HEK293 (cell line): ENCODE data around the gene SLC39A11.
A peak's percentile ranks its signal among the peaks of the same experiment; 100 is the strongest.

ENCODE experiments used
- CTCF ChIA-PET: fragments of 350-600 bp; formaldehyde crosslinking; extraction: SDS; loops from one replicate; lab custom pipeline; 2021; ENCODE audit warnings: antibody characterized with exemption; lab: Yijun Ruan, JAX
- POLR2A ChIA-PET: fragments of 300-600 bp; formaldehyde crosslinking; extraction: SDS; loops from one replicate; lab custom pipeline; 2020; ENCODE audit warnings: antibody characterized with exemption, inconsistent platforms; lab: Yijun Ruan, JAX
- H3K27ac ChIP-seq: fragments of 200-500 bp; sonication (Bioruptor generic); 2 replicates; pipeline ENCODE4 v1.5.1; 2014; ENCODE audit warnings: low read depth, low read length, control low read depth, inconsistent platforms; ENCODE audit errors: extremely low read depth
- H3K36me3 ChIP-seq, 2 experiments: fragments of 200-500 bp in 1 of 2; sonication (Bioruptor generic) in 1 of 2; 1 replicate in 1 of 2; 2 replicates in 1 of 2; pipeline ENCODE4 v1.5.1; 2014 to 2017; ENCODE audit warnings: inconsistent platforms in 2 of 2, low read length in 2 of 2; ENCODE audit not compliant: control insufficient read depth in 2 of 2, insufficient read depth in 1 of 2
- H3K4me1 ChIP-seq: fragments of 200-500 bp; sonication (Bioruptor generic); 2 replicates; pipeline ENCODE4 v1.5.1; 2014; ENCODE audit warnings: mild to moderate bottlenecking, low read length, inconsistent platforms; ENCODE audit not compliant: control insufficient read depth, insufficient read depth
- H3K4me3 ChIP-seq: 2 replicates; pipeline ENCODE4 v1.5.1; 2011; ENCODE audit warnings: low read depth, mild to moderate bottlenecking, control low read depth, low read length, moderate library complexity
- H3K9me3 ChIP-seq: fragments of 200-500 bp; sonication (Bioruptor generic); 2 replicates; pipeline ENCODE4 v1.5.1; 2014; ENCODE audit warnings: low read depth, low read length, inconsistent platforms; ENCODE audit not compliant: control insufficient read depth, insufficient read depth
- EGR2 ChIP-seq: fragments of 450-650 bp; formaldehyde crosslinking; IDR thresholded peaks from 2 replicates; pipeline ENCODE4 v1.5.1; 2016; ENCODE audit warnings: low read depth, missing biosample characterization, missing genetic modification characterization
- GLIS1 ChIP-seq: fragments of 450-650 bp; formaldehyde crosslinking; IDR thresholded peaks from 2 replicates; pipeline ENCODE4 v1.5.1; 2016; ENCODE audit warnings: missing biosample characterization, missing genetic modification characterization
- KLF1 ChIP-seq: fragments of 450-650 bp; formaldehyde crosslinking; IDR thresholded peaks from 2 replicates; pipeline ENCODE4 v1.5.1; 2016; ENCODE audit warnings: missing biosample characterization, missing genetic modification characterization
- SCRT2 ChIP-seq: fragments of 450-650 bp; formaldehyde crosslinking; IDR thresholded peaks from 2 replicates; pipeline ENCODE4 v1.5.1; 2016; ENCODE audit warnings: missing biosample characterization, missing genetic modification characterization
- SP3 ChIP-seq: fragments of 450-650 bp; formaldehyde crosslinking; IDR thresholded peaks from 2 replicates; pipeline ENCODE4 v1.5.1; 2016; ENCODE audit warnings: missing biosample characterization, missing genetic modification characterization
- SP7 ChIP-seq: fragments of 450-650 bp; formaldehyde crosslinking; IDR thresholded peaks from 2 replicates; pipeline ENCODE4 v1.5.1; 2016; ENCODE audit warnings: missing biosample characterization, missing genetic modification characterization
- YY2 ChIP-seq: fragments of 450-650 bp; formaldehyde crosslinking; IDR thresholded peaks from 2 replicates; pipeline ENCODE4 v1.5.1; 2016; ENCODE audit warnings: missing biosample characterization, missing genetic modification characterization
- ZIC2 ChIP-seq: fragments of 450-650 bp; formaldehyde crosslinking; IDR thresholded peaks from 2 replicates; pipeline ENCODE4 v1.5.1; 2016; ENCODE audit warnings: missing biosample characterization, missing genetic modification characterization
- ZNF140 ChIP-seq: fragments of 450-650 bp; formaldehyde crosslinking; IDR thresholded peaks from 2 replicates; pipeline ENCODE4 v1.5.1; 2016; ENCODE audit warnings: missing biosample characterization, missing genetic modification characterization
- ZNF175 ChIP-seq: fragments of 450-650 bp; formaldehyde crosslinking; IDR thresholded peaks from 2 replicates; pipeline ENCODE4 v1.5.1; 2016; ENCODE audit warnings: missing biosample characterization, missing genetic modification characterization
- ZNF211 ChIP-seq: fragments of 450-650 bp; formaldehyde crosslinking; IDR thresholded peaks from 2 replicates; pipeline ENCODE4 v1.5.1; 2016; ENCODE audit warnings: low read depth, missing biosample characterization, missing genetic modification characterization
- ZNF214 ChIP-seq: fragments of 450-650 bp; formaldehyde crosslinking; IDR thresholded peaks from 2 replicates; pipeline ENCODE4 v1.5.1; 2017; ENCODE audit warnings: missing biosample characterization, mild to moderate bottlenecking, missing genetic modification characterization, borderline replicate concordance
- ZNF37A ChIP-seq: fragments of 450-650 bp; IDR thresholded peaks from 2 replicates; pipeline ENCODE4 v1.5.1; 2018; ENCODE audit warnings: missing biosample characterization, missing genetic modification characterization
- ZNF621 ChIP-seq: fragments of 450-650 bp; formaldehyde crosslinking; IDR thresholded peaks from 2 replicates; pipeline ENCODE4 v1.5.1; 2017; ENCODE audit warnings: missing biosample characterization, missing genetic modification characterization
- ZNF830 ChIP-seq: fragments of 450-650 bp; IDR thresholded peaks from 2 replicates; pipeline ENCODE4 v1.5.0; 2018; ENCODE audit warnings: missing biosample characterization, missing genetic modification characterization, low read depth, mild to moderate bottlenecking, moderate library complexity
- TF ChIP-seq, protein P1 (sequence below): fragments of 450-650 bp; formaldehyde crosslinking; IDR thresholded peaks from 2 replicates; pipeline ENCODE4 v1.5.1; 2017; ENCODE audit warnings: missing biosample characterization, missing genetic modification characterization
- TF ChIP-seq, protein P2 (sequence below): IDR thresholded peaks from 2 replicates; pipeline ENCODE4 v1.6.1; 2011; ENCODE audit warnings: mild to moderate bottlenecking, low read depth, low read length, borderline replicate concordance
- TF ChIP-seq, protein P3 (sequence below): fragments of 450-650 bp; formaldehyde crosslinking; IDR thresholded peaks from 2 replicates; pipeline ENCODE4 v1.5.1; 2017; ENCODE audit warnings: missing biosample characterization, missing genetic modification characterization
- TF ChIP-seq, protein P4 (sequence below): fragments of 450-650 bp; formaldehyde crosslinking; IDR thresholded peaks from 2 replicates; pipeline ENCODE4 v1.5.1; 2016; ENCODE audit warnings: missing biosample characterization, missing genetic modification characterization, borderline replicate concordance
- TF ChIP-seq, protein P5 (sequence below): fragments of 450-650 bp; formaldehyde crosslinking; IDR thresholded peaks from 2 replicates; pipeline ENCODE4 v1.5.1; 2017; ENCODE audit warnings: missing biosample characterization, missing genetic modification characterization
- TF ChIP-seq, protein P6 (sequence below): fragments of 450-650 bp; formaldehyde crosslinking; IDR thresholded peaks from 2 replicates; pipeline ENCODE4 v1.5.1; 2016; ENCODE audit warnings: missing biosample characterization, missing genetic modification characterization, borderline replicate concordance

SLC39A11 gene

DNA sequence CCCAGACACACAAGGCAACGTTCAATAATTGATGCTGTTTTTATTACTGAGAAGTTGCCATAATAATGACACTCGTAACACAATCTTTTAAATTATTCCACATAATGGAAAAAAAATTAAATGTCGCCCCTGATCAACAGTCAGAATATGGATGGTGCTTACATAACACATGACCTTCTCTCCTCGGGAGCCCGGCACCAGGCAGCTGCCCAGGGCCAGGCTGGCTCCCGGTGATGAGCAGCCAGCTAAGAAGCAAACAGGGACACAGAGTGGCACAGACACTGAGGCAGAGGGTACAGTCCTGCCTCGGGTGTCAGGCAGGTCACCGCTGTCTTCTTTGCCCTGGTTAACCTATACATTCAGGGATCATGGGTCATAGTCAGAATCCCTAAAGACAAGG, 137.9 kb downstream of the SLC39A11 start:
- ChIA-PET CTCF (interaction anchor here (0.6 to 1.9 kb wide), 2 partner anchors 32 to 41 kb away, joined by 3 to 7 read pairs; no protein-coding TSS in a partner anchor), POLR2A (no interaction called here)
- no peaks in the 10 kb centered on the region for H3K36me3 ChIP-seq
- H3K4me3 ChIP-seq: no peak overlapping the region
- peaks cover 6% of the 10 kb centered on the region for H3K4me1 ChIP-seq
- no peak overlapping the region for H3K27ac ChIP-seq
- H3K9me3 ChIP-seq: no peaks in the 10 kb centered on the region
- TF ChIP-seq ZIC2 (no peak), YY2 (tag by site-specific recombination) (no peak), ZNF211 (tag by site-specific recombination) (no peak), ZNF830 (tag by site-specific recombination) (no peak), SP7 (tag by site-specific recombination) (no peak), ZNF175 (tag by site-specific recombination) (no peak)
- TF ChIP-seq, protein P1, sequence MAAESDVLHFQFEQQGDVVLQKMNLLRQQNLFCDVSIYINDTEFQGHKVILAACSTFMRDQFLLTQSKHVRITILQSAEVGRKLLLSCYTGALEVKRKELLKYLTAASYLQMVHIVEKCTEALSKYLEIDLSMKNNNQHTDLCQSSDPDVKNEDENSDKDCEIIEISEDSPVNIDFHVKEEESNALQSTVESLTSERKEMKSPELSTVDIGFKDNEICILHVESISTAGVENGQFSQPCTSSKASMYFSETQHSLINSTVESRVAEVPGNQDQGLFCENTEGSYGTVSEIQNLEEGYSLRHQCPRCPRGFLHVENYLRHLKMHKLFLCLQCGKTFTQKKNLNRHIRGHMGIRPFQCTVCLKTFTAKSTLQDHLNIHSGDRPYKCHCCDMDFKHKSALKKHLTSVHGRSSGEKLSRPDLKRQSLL (tag by site-specific recombination): no peak
- TF ChIP-seq, protein P2, sequence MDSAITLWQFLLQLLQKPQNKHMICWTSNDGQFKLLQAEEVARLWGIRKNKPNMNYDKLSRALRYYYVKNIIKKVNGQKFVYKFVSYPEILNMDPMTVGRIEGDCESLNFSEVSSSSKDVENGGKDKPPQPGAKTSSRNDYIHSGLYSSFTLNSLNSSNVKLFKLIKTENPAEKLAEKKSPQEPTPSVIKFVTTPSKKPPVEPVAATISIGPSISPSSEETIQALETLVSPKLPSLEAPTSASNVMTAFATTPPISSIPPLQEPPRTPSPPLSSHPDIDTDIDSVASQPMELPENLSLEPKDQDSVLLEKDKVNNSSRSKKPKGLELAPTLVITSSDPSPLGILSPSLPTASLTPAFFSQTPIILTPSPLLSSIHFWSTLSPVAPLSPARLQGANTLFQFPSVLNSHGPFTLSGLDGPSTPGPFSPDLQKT: no peak

DNA sequence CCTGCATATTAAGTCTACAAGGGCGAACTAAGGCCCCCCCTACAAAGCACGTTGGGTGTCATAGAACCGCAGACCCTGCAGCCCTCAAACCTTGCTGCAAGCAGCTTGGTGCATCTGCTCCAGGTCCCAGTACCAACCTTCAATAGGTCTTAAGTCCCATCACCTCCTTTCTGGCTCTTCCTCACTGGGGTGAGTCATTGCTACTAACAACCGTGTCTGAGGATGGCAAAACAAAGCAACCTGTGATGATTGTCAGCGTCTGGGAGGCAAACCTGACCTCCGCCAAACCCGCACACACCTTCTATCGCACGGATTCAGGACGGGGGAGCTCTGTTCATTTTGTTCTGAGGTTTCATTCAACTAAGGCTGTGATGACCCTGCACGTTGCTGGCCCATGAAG, 138.9 kb downstream of the SLC39A11 start:
- Histone ChIP-seq H3K4me1 (peaks cover 6% of the 10 kb centered on the region), H3K9me3 (no peaks in the 10 kb centered on the region), H3K4me3 (no peak overlapping the region), H3K36me3 (no peaks in the 10 kb centered on the region), H3K27ac (no peak overlapping the region)
- TF ChIP-seq SCRT2: peak; percentile 66
- TF ChIP-seq, protein P3, sequence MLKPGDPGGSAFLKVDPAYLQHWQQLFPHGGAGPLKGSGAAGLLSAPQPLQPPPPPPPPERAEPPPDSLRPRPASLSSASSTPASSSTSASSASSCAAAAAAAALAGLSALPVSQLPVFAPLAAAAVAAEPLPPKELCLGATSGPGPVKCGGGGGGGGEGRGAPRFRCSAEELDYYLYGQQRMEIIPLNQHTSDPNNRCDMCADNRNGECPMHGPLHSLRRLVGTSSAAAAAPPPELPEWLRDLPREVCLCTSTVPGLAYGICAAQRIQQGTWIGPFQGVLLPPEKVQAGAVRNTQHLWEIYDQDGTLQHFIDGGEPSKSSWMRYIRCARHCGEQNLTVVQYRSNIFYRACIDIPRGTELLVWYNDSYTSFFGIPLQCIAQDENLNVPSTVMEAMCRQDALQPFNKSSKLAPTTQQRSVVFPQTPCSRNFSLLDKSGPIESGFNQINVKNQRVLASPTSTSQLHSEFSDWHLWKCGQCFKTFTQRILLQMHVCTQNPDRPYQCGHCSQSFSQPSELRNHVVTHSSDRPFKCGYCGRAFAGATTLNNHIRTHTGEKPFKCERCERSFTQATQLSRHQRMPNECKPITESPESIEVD (tag by site-specific recombination): no peak
- ChIA-PET CTCF (interaction anchor here (1.9 kb wide), 1 partner anchor 32 kb away, joined by 7 read pairs; no protein-coding TSS in a partner anchor), POLR2A (no interaction called here)

DNA sequence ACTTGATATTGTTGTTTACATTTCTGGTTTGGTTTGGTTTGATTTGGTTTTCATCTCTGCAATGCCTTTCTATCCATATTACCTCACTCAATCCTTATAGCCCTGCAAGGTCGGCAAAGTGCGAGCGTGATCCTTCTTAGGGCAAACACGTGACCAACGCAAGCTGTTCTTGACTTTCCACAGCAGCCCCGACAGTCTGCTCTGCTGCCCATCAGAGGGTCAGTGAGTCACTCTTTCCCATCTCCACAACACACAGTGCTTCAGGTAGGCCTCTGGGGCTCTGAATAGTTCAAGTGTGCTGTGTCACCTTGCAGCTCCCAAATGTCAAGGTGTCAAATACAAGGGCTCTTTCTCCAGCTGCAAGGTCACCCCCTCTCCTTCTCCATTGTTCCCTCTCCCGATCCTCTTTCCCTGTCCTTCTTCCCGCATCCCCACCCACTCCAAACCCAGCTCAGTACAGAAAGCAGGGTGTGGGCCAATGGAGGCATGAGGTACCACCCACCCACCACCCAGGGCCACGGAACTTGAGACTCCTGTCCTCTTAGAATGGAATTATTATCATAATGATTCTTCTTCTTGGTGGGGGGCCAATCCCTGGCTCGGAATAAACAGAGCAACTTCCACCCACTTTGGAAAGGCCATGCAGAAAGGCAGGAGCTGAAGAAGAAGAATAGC, 139.7 kb downstream of the SLC39A11 start:
- Histone ChIP-seq H3K27ac (no peak overlapping the region), H3K4me1 (peaks cover 6% of the 10 kb centered on the region), H3K36me3 (no peaks in the 10 kb centered on the region), H3K4me3 (no peak overlapping the region), H3K9me3 (no peaks in the 10 kb centered on the region)
- ChIA-PET POLR2A (no interaction called here), CTCF (interaction anchor here (0.6 to 1.0 kb wide), 3 partner anchors 13 to 86 kb away, joined by 3 to 7 read pairs (median 7); no protein-coding TSS in a partner anchor)
- TF ChIP-seq SP3 (tag by site-specific recombination): no peak
- TF ChIP-seq ZNF621 (tag by site-specific recombination): no peak
- TF ChIP-seq EGR2 (tag by site-specific recombination): peak; percentile 89
- peak; percentile 68 for TF ChIP-seq GLIS1 (tag by site-specific recombination)
- TF ChIP-seq, protein P4, sequence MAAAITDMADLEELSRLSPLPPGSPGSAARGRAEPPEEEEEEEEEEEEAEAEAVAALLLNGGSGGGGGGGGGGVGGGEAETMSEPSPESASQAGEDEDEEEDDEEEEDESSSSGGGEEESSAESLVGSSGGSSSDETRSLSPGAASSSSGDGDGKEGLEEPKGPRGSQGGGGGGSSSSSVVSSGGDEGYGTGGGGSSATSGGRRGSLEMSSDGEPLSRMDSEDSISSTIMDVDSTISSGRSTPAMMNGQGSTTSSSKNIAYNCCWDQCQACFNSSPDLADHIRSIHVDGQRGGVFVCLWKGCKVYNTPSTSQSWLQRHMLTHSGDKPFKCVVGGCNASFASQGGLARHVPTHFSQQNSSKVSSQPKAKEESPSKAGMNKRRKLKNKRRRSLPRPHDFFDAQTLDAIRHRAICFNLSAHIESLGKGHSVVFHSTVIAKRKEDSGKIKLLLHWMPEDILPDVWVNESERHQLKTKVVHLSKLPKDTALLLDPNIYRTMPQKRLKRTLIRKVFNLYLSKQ (tag by site-specific recombination): no peak
- TF ChIP-seq, protein P5, sequence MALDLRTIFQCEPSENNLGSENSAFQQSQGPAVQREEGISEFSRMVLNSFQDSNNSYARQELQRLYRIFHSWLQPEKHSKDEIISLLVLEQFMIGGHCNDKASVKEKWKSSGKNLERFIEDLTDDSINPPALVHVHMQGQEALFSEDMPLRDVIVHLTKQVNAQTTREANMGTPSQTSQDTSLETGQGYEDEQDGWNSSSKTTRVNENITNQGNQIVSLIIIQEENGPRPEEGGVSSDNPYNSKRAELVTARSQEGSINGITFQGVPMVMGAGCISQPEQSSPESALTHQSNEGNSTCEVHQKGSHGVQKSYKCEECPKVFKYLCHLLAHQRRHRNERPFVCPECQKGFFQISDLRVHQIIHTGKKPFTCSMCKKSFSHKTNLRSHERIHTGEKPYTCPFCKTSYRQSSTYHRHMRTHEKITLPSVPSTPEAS: no peak
- no peak for TF ChIP-seq ZNF140 (tag by site-specific recombination)
- TF ChIP-seq ZNF214 (tag by site-specific recombination): no peak
- TF ChIP-seq KLF1 (tag by site-specific recombination): peak; percentile 34; the same call in 1 of the 2 replicates
- TF ChIP-seq ZNF37A (tag by site-specific recombination): no peak
- TF ChIP-seq, protein P6, sequence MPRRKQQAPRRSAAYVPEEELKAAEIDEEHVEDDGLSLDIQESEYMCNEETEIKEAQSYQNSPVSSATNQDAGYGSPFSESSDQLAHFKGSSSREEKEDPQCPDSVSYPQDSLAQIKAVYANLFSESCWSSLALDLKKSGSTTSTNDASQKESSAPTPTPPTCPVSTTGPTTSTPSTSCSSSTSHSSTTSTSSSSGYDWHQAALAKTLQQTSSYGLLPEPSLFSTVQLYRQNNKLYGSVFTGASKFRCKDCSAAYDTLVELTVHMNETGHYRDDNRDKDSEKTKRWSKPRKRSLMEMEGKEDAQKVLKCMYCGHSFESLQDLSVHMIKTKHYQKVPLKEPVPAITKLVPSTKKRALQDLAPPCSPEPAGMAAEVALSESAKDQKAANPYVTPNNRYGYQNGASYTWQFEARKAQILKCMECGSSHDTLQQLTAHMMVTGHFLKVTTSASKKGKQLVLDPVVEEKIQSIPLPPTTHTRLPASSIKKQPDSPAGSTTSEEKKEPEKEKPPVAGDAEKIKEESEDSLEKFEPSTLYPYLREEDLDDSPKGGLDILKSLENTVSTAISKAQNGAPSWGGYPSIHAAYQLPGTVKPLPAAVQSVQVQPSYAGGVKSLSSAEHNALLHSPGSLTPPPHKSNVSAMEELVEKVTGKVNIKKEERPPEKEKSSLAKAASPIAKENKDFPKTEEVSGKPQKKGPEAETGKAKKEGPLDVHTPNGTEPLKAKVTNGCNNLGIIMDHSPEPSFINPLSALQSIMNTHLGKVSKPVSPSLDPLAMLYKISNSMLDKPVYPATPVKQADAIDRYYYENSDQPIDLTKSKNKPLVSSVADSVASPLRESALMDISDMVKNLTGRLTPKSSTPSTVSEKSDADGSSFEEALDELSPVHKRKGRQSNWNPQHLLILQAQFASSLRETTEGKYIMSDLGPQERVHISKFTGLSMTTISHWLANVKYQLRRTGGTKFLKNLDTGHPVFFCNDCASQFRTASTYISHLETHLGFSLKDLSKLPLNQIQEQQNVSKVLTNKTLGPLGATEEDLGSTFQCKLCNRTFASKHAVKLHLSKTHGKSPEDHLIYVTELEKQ (tag by site-specific recombination): no peak
